ENCODE measurements around the gene HIVEP3.

HIVEP3 gene

DNA sequence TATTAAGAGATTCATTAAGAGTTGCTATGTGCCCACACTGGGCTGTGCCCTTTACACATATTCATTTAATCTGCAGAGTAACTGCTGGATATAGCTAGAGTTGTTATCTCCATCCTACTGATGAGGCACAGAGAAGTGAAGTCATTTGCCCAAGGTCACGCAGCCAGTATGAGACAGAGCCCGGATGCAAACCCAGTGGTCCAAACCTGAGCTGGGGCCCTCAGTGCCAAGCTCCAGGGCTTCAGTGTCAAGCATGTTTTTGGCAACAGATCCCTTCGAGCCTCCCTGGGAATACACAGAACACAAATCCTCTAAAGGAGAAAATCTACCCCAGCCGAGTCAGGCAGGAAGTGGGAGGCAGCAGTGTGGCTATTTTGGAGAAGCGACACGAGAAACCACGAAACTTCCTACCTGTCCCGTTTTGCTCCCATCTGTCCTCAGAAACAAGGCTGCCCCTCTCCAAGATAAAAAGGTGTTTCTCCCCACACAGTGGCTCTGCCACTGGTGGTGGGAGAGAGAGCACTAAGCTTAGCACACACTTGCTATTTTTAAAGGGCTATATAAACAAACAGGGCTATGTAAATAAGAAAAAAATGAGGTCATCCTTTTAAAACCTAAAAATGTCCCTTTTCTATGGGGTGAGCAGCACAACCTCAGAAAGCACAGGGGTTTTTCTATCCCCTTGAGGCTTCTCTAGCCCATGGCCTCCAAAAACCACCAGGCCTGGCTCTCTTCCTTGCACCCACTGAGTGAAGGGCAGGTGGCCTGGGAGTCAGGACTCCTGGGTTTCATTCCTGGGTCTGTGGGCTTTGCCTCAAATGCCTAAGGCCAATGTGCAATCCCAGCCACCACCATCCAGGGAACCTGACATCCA lies 295.6 kb downstream of the HIVEP3 start:
- no peak for TF ChIP-seq EZH2phosphoT487 (IDR thresholded peaks at IDR 0.05; ENCODE audit: borderline replicate concordance)
- TF ChIP-seq, protein P1, sequence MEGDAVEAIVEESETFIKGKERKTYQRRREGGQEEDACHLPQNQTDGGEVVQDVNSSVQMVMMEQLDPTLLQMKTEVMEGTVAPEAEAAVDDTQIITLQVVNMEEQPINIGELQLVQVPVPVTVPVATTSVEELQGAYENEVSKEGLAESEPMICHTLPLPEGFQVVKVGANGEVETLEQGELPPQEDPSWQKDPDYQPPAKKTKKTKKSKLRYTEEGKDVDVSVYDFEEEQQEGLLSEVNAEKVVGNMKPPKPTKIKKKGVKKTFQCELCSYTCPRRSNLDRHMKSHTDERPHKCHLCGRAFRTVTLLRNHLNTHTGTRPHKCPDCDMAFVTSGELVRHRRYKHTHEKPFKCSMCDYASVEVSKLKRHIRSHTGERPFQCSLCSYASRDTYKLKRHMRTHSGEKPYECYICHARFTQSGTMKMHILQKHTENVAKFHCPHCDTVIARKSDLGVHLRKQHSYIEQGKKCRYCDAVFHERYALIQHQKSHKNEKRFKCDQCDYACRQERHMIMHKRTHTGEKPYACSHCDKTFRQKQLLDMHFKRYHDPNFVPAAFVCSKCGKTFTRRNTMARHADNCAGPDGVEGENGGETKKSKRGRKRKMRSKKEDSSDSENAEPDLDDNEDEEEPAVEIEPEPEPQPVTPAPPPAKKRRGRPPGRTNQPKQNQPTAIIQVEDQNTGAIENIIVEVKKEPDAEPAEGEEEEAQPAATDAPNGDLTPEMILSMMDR (conservative IDR thresholded peaks at IDR 0.05; ENCODE audit: low read length): no peak
- Histone ChIP-seq H3K27me3 (ENCODE audit: insufficient read depth, low read length, poor library complexity, severe bottlenecking) (no peaks in the 10 kb centered on the region), H3F3A (ENCODE audit: low read depth) (no peaks in the 10 kb centered on the region), H3K4me3 (ENCODE audit: low read length, poor library complexity, severe bottlenecking) (no peak overlapping the region), H2AFZ (ENCODE audit: low read length) (no peak overlapping the region), H3K9me2 (replicated peaks; ENCODE audit: low read depth, low read length) (no peaks in the 10 kb centered on the region), H3K9ac (ENCODE audit: low read depth, low read length, poor library complexity, severe bottlenecking) (no peak overlapping the region), H3K79me2 (ENCODE audit: insufficient read depth, low read length) (no peaks in the 10 kb centered on the region), H3K4me1 (ENCODE audit: insufficient read depth, low read length, poor library complexity, severe bottlenecking) (peaks cover 6% of the 10 kb centered on the region), H3K36me3 (ENCODE audit: insufficient read depth, low read length) (no peaks in the 10 kb centered on the region), H3K9me3 (ENCODE audit: insufficient read depth, low read depth, low read length) (no peaks in the 10 kb centered on the region), H3K4me2 (ENCODE audit: low read depth, low read length, poor library complexity, severe bottlenecking) (no peak overlapping the region), H4K20me1 (ENCODE audit: insufficient read depth, low read length, poor library complexity, severe bottlenecking) (no peaks in the 10 kb centered on the region)

DNA sequence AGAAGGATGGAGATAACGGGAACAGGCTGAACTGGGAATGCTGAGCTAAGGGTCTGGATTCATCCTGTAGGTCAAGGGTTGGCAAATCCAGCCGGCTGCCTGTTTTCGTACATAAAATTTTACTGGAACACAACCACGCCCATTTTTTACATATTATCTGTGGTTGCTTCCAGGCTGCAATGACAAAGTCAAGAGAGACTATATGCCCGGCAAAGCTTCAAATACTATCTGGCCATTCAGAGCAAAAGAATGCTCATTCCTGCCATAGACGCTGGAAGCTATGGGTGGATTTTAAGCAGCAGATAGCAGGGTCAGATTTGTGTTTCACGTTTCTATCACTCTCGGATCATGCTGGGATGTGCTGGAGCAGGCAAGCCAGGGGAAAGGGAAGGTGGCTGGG lies 296.3 kb downstream of the HIVEP3 start:
- Histone ChIP-seq H3K9ac (ENCODE audit: low read depth, low read length, poor library complexity, severe bottlenecking) (no peak overlapping the region), H3K79me2 (ENCODE audit: insufficient read depth, low read length) (no peaks in the 10 kb centered on the region), H3K4me2 (ENCODE audit: low read depth, low read length, poor library complexity, severe bottlenecking) (no peak overlapping the region), H3K9me3 (ENCODE audit: insufficient read depth, low read depth, low read length) (no peaks in the 10 kb centered on the region), H3F3A (ENCODE audit: low read depth) (no peaks in the 10 kb centered on the region), H3K4me3 (ENCODE audit: low read length, poor library complexity, severe bottlenecking) (no peak overlapping the region), H3K4me1 (ENCODE audit: insufficient read depth, low read length, poor library complexity, severe bottlenecking) (peaks cover 6% of the 10 kb centered on the region), H3K9me2 (replicated peaks; ENCODE audit: low read depth, low read length) (no peaks in the 10 kb centered on the region), H2AFZ (ENCODE audit: low read length) (no peak overlapping the region), H3K27me3 (ENCODE audit: insufficient read depth, low read length, poor library complexity, severe bottlenecking) (no peaks in the 10 kb centered on the region), H3K36me3 (ENCODE audit: insufficient read depth, low read length) (no peaks in the 10 kb centered on the region), H4K20me1 (ENCODE audit: insufficient read depth, low read length, poor library complexity, severe bottlenecking) (no peaks in the 10 kb centered on the region)
- TF ChIP-seq, protein P1 (conservative IDR thresholded peaks at IDR 0.05; ENCODE audit: low read length): no peak
- TF ChIP-seq EZH2phosphoT487 (IDR thresholded peaks at IDR 0.05; ENCODE audit: borderline replicate concordance): no peak

DNA sequence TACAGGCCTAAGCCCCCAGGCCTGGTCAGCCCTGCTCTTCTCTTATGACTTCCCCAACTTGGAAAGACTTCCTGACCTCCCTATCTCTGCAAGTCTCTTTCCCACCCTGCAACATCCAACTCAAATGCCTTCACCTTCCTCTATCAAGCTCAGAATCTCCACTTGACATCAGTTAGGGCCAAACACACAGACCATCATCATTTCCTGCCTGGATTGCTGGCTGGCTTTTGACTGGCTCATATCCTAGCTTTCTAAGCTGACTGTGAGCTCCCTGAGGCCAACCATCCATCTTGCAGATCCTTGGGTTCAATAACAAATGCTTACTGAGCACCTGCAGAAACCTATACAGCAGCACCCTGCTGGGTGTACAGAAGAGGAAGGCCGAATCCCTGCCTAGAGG lies 296.9 kb downstream of the HIVEP3 start:
- Histone ChIP-seq H3K9me2 (replicated peaks; ENCODE audit: low read depth, low read length) (no peaks in the 10 kb centered on the region), H3K4me3 (ENCODE audit: low read length, poor library complexity, severe bottlenecking) (no peak overlapping the region), H4K20me1 (ENCODE audit: insufficient read depth, low read length, poor library complexity, severe bottlenecking) (no peaks in the 10 kb centered on the region), H2AFZ (ENCODE audit: low read length) (no peak overlapping the region), H3K4me2 (ENCODE audit: low read depth, low read length, poor library complexity, severe bottlenecking) (no peak overlapping the region), H3K27me3 (ENCODE audit: insufficient read depth, low read length, poor library complexity, severe bottlenecking) (no peaks in the 10 kb centered on the region), H3K36me3 (ENCODE audit: insufficient read depth, low read length) (no peaks in the 10 kb centered on the region), H3F3A (ENCODE audit: low read depth) (no peaks in the 10 kb centered on the region), H3K79me2 (ENCODE audit: insufficient read depth, low read length) (no peaks in the 10 kb centered on the region), H3K9me3 (ENCODE audit: insufficient read depth, low read depth, low read length) (no peaks in the 10 kb centered on the region), H3K9ac (ENCODE audit: low read depth, low read length, poor library complexity, severe bottlenecking) (no peak overlapping the region), H3K4me1 (ENCODE audit: insufficient read depth, low read length, poor library complexity, severe bottlenecking) (peaks cover 6% of the 10 kb centered on the region)
- no peak for TF ChIP-seq EZH2phosphoT487 (IDR thresholded peaks at IDR 0.05; ENCODE audit: borderline replicate concordance)
- TF ChIP-seq, protein P1 (conservative IDR thresholded peaks at IDR 0.05; ENCODE audit: low read length): no peak

All from Loucy (cell line).